Liver (tissue), 9 donors: ENCODE results near the gene ZKSCAN7. TPM values are rescaled to one million over a fixed set of nuclear protein-coding genes. Genes with fewer than 3 reads are reported as not detected.

ENCODE experiments used
- DNase-seq: peaks from one replicate; pipeline ENCODE4 v3.0.0-alpha.2; 2017; ENCODE audit warnings: low spot score
- H3K27ac ChIP-seq, 2 donors: one replicate each; pipeline ENCODE4 v1.7.0; 2013; ENCODE audit warnings: inconsistent platforms in 2 of 2, low read length in 2 of 2, control low read depth in 1 of 2, low read depth in 1 of 2, mild to moderate bottlenecking in 1 of 2
- H3K27me3 ChIP-seq, 4 donors: one replicate each; pipeline versions ENCODE4 v1.6.1 to v1.7.0; 2013; ENCODE audit warnings: low read length in 3 of 4, inconsistent platforms in 1 of 4, mild to moderate bottlenecking in 1 of 4, moderate library complexity in 1 of 4; ENCODE audit not compliant: control insufficient read depth in 4 of 4, insufficient read depth in 4 of 4
- H3K36me3 ChIP-seq, 4 donors: one replicate each; pipeline versions ENCODE4 v1.6.1 to v1.7.0; 2013; ENCODE audit warnings: low read length in 3 of 4, mild to moderate bottlenecking in 3 of 4, low read depth in 1 of 4, moderate library complexity in 1 of 4; ENCODE audit not compliant: control insufficient read depth in 4 of 4, insufficient read depth in 3 of 4
- H3K4me1 ChIP-seq, 4 donors: one replicate each; pipeline versions ENCODE4 v1.6.1 to v1.7.0; 2013; ENCODE audit warnings: low read length in 3 of 4, mild to moderate bottlenecking in 3 of 4, moderate library complexity in 1 of 4; ENCODE audit not compliant: control insufficient read depth in 4 of 4, insufficient read depth in 4 of 4
- H3K4me3 ChIP-seq, 3 donors: one replicate each; pipeline versions ENCODE4 v1.6.1 to v1.7.0; 2013; ENCODE audit warnings: low read length in 3 of 3, control low read depth in 1 of 3, low read depth in 1 of 3, mild to moderate bottlenecking in 1 of 3
- H3K9ac ChIP-seq, 2 donors: one replicate each; pipeline ENCODE4 v1.7.0; 2013; ENCODE audit warnings: low read length in 2 of 2, mild to moderate bottlenecking in 2 of 2, moderate library complexity in 2 of 2, control low read depth in 1 of 2, low read depth in 1 of 2
- H3K9me3 ChIP-seq, 4 donors: one replicate each; pipeline versions ENCODE4 v1.6.1 to v1.7.0; 2013; ENCODE audit warnings: low read length in 3 of 4; ENCODE audit not compliant: control insufficient read depth in 4 of 4
- ATF3 ChIP-seq: IDR thresholded peaks from 2 replicates; pipeline ENCODE4 v1.6.1; 2016; ENCODE audit warnings: antibody characterized with exemption
- CTCF ChIP-seq: fragments of 150-350 bp; IDR thresholded peaks from 2 replicates; pipeline ENCODE4 v1.5.1; 2017; ENCODE audit warnings: improper control_type of control experiment, low read depth, low read length; ENCODE audit not compliant: missing input control
- EGR1 ChIP-seq, 2 donors: IDR thresholded peaks; 2 replicates each; pipeline ENCODE4 v1.6.1; 2016 to 2018; ENCODE audit warnings: antibody characterized with exemption in 2 of 2, low read depth in 2 of 2
- FOXA1 ChIP-seq: IDR thresholded peaks from 2 replicates; pipeline ENCODE4 v1.6.1; 2016; ENCODE audit warnings: antibody characterized with exemption
- GABPA ChIP-seq, 2 donors: IDR thresholded peaks in 1 of 2; conservative IDR thresholded peaks in 1 of 2; 2 replicates each; pipeline ENCODE4 v1.6.1; 2016; ENCODE audit warnings: antibody characterized with exemption in 2 of 2, mild to moderate bottlenecking in 1 of 2, moderate library complexity in 1 of 2
- HNF4A ChIP-seq, 2 donors: conservative IDR thresholded peaks; 2 replicates each; pipeline ENCODE4 v1.6.1; 2016; ENCODE audit warnings: antibody characterized with exemption in 2 of 2, mild to moderate bottlenecking in 2 of 2
- HNF4G ChIP-seq: IDR thresholded peaks from 2 replicates; pipeline ENCODE4 v1.6.1; 2016; ENCODE audit warnings: antibody characterized with exemption
- JUND ChIP-seq, 2 donors: IDR thresholded peaks; 2 replicates each; pipeline ENCODE4 v1.6.1; 2016; ENCODE audit warnings: antibody characterized with exemption in 2 of 2
- MAX ChIP-seq: IDR thresholded peaks from 2 replicates; pipeline ENCODE4 v1.6.1; 2016; ENCODE audit warnings: antibody characterized with exemption
- NR2F2 ChIP-seq: IDR thresholded peaks from 2 replicates; pipeline ENCODE4 v1.6.1; 2016; ENCODE audit warnings: antibody characterized with exemption
- RAD21 ChIP-seq, 2 donors: IDR thresholded peaks; 2 replicates each; pipeline ENCODE4 v1.6.1; 2016; ENCODE audit warnings: antibody characterized with exemption in 2 of 2, mild to moderate bottlenecking in 2 of 2
- REST ChIP-seq: IDR thresholded peaks from 2 replicates; pipeline ENCODE4 v1.6.1; 2016; ENCODE audit warnings: antibody characterized with exemption, mild to moderate bottlenecking
- RXRA ChIP-seq, 2 donors: IDR thresholded peaks; 2 replicates each; pipeline ENCODE4 v1.6.1; 2017 to 2018; ENCODE audit warnings: antibody characterized with exemption in 2 of 2, mild to moderate bottlenecking in 1 of 2
- SP1 ChIP-seq: IDR thresholded peaks from 2 replicates; pipeline ENCODE4 v1.6.1; 2018; ENCODE audit warnings: antibody characterized with exemption, mild to moderate bottlenecking
- TAF1 ChIP-seq: conservative IDR thresholded peaks from 2 replicates; pipeline ENCODE4 v1.6.1; 2016; ENCODE audit warnings: antibody characterized with exemption, mild to moderate bottlenecking
- YY1 ChIP-seq: IDR thresholded peaks from 2 replicates; pipeline ENCODE4 v1.6.1; 2016; ENCODE audit warnings: antibody characterized with exemption, mild to moderate bottlenecking
- ZBTB33 ChIP-seq: IDR thresholded peaks from 2 replicates; pipeline ENCODE4 v1.6.1; 2016; ENCODE audit warnings: antibody characterized with exemption
- WGBS: extraction: QIAGEN DNeasy Blood & Tissue Kit; methylation state at CpG from one replicate; pipeline ENCODE4 v1.1.7; 2013; 5-methylcytosine and 5-hydroxymethylcytosine counted together
- polyA plus RNA-seq, 2 donors: library from polyadenylated mRNA; stranded (reverse) in 1 of 2; unstranded in 1 of 2; fragments of 200-250 nt in 1 of 2; fragments of >200 nt in 1 of 2; fragmentation: Nextera tagmentation in 1 of 2; extraction: Ambion mirVana in 1 of 2; gene quantifications; one replicate each; pipeline versions ENCODE4 v1.2.1 to v1.2.3, GENCODE V29; 2013 to 2015
- total RNA-seq, 2 donors: library from RNA; depleted of rRNA; stranded (reverse); fragments of >200 nt; gene quantifications; one replicate each; pipeline ENCODE4 v1.2.3, GENCODE V29; 2014
- donor health status: healthy.
- donor health status: healthy.
- donor health status: healthy.
- donor health status: healthy.
- donor health status: healthy.

Gene ZKSCAN7
- total and polyA plus RNA-seq, 4 donors, result 1.1 to 4.4 (median 2.2) TPM

GRCh38 chr3:44506556-44506955, 48.4 kb upstream of the ZKSCAN7 start:
- 97% methylated on average over 3 of the region's 3 CpGs for WGBS
- TF ChIP-seq JUND (IDR thresholded peaks at IDR 0.05) (no peak), HNF4A (conservative IDR thresholded peaks at IDR 0.05) (no peak), CTCF (no peak), TAF1 (no peak), YY1 (no peak), SP1 (no peak), ZBTB33 (no peak), REST (no peak), RXRA (IDR thresholded peaks at IDR 0.05) (no peak), MAX (no peak), ATF3 (no peak), NR2F2 (no peak), GABPA (IDR thresholded peaks at IDR 0.05 in 1 of 2, conservative IDR thresholded peaks at IDR 0.05 in 1 of 2) (no peak)

GRCh38 chr3:44506961-44507360, 48.0 kb upstream of the ZKSCAN7 start:
- peaks cover 0 to 15% (median 10%) of the 10 kb centered on the region in 4 donors for H3K4me1 ChIP-seq
- H3K9me3 ChIP-seq, result peaks cover 6 to 12% (median 9%) of the 10 kb centered on the region in 4 donors
- no peak overlapping the region for H3K27ac ChIP-seq
- no peak for DNase-seq
- H3K36me3 ChIP-seq, result peaks cover 0 to 12% (median 4%) of the 10 kb centered on the region in 4 donors
- H3K4me3 ChIP-seq, result no peak overlapping the region
- no peak overlapping the region for H3K9ac ChIP-seq
- WGBS, result 95% methylated on average over 5 of the region's 5 CpGs
- no peaks in the 10 kb centered on the region for H3K27me3 ChIP-seq
- TF ChIP-seq NR2F2 (no peak), ZBTB33 (no peak), TAF1 (no peak), HNF4A (conservative IDR thresholded peaks at IDR 0.05) (no peak), HNF4G (no peak), JUND (IDR thresholded peaks at IDR 0.05) (no peak), RXRA (IDR thresholded peaks at IDR 0.05) (no peak), FOXA1 (no peak), EGR1 (IDR thresholded peaks at IDR 0.05; ENCODE audit: low read depth in 2 of 2) (no peak), RAD21 (IDR thresholded peaks at IDR 0.05) (no peak), GABPA (IDR thresholded peaks at IDR 0.05 in 1 of 2, conservative IDR thresholded peaks at IDR 0.05 in 1 of 2) (no peak), REST (no peak), ATF3 (no peak), YY1 (no peak)

More at GRCh38 chr3:44506556-44506955, 48.4 kb upstream of the ZKSCAN7 start:
- H3K36me3 ChIP-seq, result peaks cover 0 to 16% (median 8%) of the 10 kb centered on the region in 4 donors
- peaks cover 0 to 14% (median 10%) of the 10 kb centered on the region in 4 donors for H3K4me1 ChIP-seq
- H3K27ac ChIP-seq, result no peak overlapping the region
- H3K9ac ChIP-seq, result no peak overlapping the region
- peaks cover 11 to 16% (median 12%) of the 10 kb centered on the region in 4 donors for H3K9me3 ChIP-seq
- H3K27me3 ChIP-seq, result no peaks in the 10 kb centered on the region
- H3K4me3 ChIP-seq, result no peak overlapping the region
- DNase-seq, result no peak
